ENCODE results near the gene FAM83D. TPM values are rescaled to one million over a fixed set of nuclear protein-coding genes. Genes with fewer than 3 reads are reported as not detected.

The FAM83D gene
- total and polyA plus RNA-seq, 2 experiments from 2014 or later: 7.4 to 45.4 TPM

GRCh38 chr20:38935967-38936407 is 9.8 kb downstream of the FAM83D start:
- H3K27ac ChIP-seq: no peak overlapping the region
- no peaks in the 10 kb centered on the region for H3K4me1 ChIP-seq (ENCODE audit: low read depth)
- H3K27me3 ChIP-seq: no peaks in the 10 kb centered on the region
- no peak overlapping the region for H3K4me3 ChIP-seq
- H3K9me3 ChIP-seq (ENCODE audit: low read depth): no peaks in the 10 kb centered on the region
- TF ChIP-seq CTCF (IDR thresholded peaks at IDR 0.05; ENCODE audit: low read depth, low read length): no peak
- peak in 1 of 2 donors; percentile 35 for DNase-seq (ENCODE audit: low read depth in 1 of 2, low spot score in 1 of 2)
- H3K36me3 ChIP-seq: no peaks in the 10 kb centered on the region

- no peaks in the 10 kb centered on the region for H3K36me3 ChIP-seq
- no peak for DNase-seq (ENCODE audit: low read depth in 1 of 2, low spot score in 1 of 2)
- no peak overlapping the region for H3K27ac ChIP-seq
- no peak overlapping the region for H3K4me3 ChIP-seq
- TF ChIP-seq CTCF (IDR thresholded peaks at IDR 0.05; ENCODE audit: low read depth, low read length): no peak
- H3K4me1 ChIP-seq (ENCODE audit: low read depth): no peaks in the 10 kb centered on the region
- no peaks in the 10 kb centered on the region for H3K27me3 ChIP-seq
- no peaks in the 10 kb centered on the region for H3K9me3 ChIP-seq (ENCODE audit: low read depth)
Observed at GRCh38 chr20:38937000-38937399, 10.8 kb downstream of the FAM83D start.

GRCh38 chr20:38937978-38938473 is 11.8 kb downstream of the FAM83D start:
- no peaks in the 10 kb centered on the region for H3K4me1 ChIP-seq (ENCODE audit: low read depth)
- no peak for TF ChIP-seq CTCF (IDR thresholded peaks at IDR 0.05; ENCODE audit: low read depth, low read length)
- H3K9me3 ChIP-seq (ENCODE audit: low read depth): no peaks in the 10 kb centered on the region
- no peaks in the 10 kb centered on the region for H3K27me3 ChIP-seq
- DNase-seq (ENCODE audit: low read depth in 1 of 2, low spot score in 1 of 2): no peak
- no peak overlapping the region for H3K4me3 ChIP-seq
- no peaks in the 10 kb centered on the region for H3K36me3 ChIP-seq
- no peak overlapping the region for H3K27ac ChIP-seq

- H3K4me1 ChIP-seq (ENCODE audit: low read depth): no peaks in the 10 kb centered on the region
- H3K27ac ChIP-seq: no peak overlapping the region
- TF ChIP-seq CTCF (IDR thresholded peaks at IDR 0.05; ENCODE audit: low read depth, low read length): no peak
- no peaks in the 10 kb centered on the region for H3K9me3 ChIP-seq (ENCODE audit: low read depth)
- no peak for DNase-seq (ENCODE audit: low read depth in 1 of 2, low spot score in 1 of 2)
- H3K4me3 ChIP-seq: no peak overlapping the region
- no peaks in the 10 kb centered on the region for H3K27me3 ChIP-seq
- peaks cover 6% of the 10 kb centered on the region for H3K36me3 ChIP-seq
Observed at GRCh38 chr20:38939686-38940085, 13.5 kb downstream of the FAM83D start.

GRCh38 chr20:38940644-38941043 is 14.4 kb downstream of the FAM83D start:
- no peak for DNase-seq (ENCODE audit: low read depth in 1 of 2, low spot score in 1 of 2)
- H3K36me3 ChIP-seq: peaks cover 6% of the 10 kb centered on the region
- TF ChIP-seq CTCF (IDR thresholded peaks at IDR 0.05; ENCODE audit: low read depth, low read length): no peak
- H3K9me3 ChIP-seq (ENCODE audit: low read depth): no peaks in the 10 kb centered on the region
- H3K4me3 ChIP-seq: no peak overlapping the region
- no peaks in the 10 kb centered on the region for H3K27me3 ChIP-seq
- no peaks in the 10 kb centered on the region for H3K4me1 ChIP-seq (ENCODE audit: low read depth)
- no peak overlapping the region for H3K27ac ChIP-seq

Data from cardiac muscle cell (in vitro differentiated cells and primary cell).